ENCODE measurements around the gene PCYT2.

The PCYT2 gene

DNA sequence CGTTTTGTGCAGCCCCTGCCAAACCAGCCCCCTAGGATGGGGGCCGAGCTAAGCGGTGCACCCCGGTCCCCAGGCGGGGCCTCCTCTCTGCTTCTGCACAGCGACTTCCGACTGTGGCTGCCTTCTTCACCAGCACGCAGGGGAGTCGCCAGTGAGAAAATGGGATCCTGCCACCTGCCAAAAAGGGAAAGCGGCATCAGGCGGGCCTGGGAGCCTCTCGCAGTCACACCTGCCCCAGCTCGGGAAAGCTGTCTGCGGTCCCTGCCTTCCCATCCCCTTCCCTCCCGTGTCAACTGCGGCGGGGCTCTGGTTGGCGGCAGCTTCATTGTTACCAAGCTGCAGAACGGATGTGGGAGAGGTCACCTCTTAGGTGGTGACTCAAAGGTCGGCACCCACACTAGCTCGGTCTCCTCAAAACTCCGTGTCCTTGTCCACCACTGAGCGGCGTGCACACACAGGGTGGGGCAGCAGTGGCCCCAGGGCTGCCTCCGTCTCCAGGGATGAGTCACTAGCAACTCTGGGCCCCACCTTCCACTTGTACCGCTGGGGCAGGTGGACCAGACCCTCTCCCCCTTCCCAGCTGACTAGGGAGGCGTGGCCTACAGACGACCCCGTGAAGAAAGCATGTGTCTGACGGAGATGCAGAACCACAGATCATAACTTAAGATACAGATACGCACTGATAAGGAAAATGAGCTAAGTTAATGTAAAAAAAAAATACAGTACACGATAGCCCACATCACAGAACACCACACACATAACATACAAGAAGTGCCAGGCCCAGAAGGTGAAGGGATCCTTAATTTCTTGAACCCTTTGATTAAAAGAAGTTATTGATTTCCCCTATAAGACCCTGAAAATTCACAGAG, 1.5 kb upstream of the PCYT2 start:
- no peak for DNase-seq

DNA sequence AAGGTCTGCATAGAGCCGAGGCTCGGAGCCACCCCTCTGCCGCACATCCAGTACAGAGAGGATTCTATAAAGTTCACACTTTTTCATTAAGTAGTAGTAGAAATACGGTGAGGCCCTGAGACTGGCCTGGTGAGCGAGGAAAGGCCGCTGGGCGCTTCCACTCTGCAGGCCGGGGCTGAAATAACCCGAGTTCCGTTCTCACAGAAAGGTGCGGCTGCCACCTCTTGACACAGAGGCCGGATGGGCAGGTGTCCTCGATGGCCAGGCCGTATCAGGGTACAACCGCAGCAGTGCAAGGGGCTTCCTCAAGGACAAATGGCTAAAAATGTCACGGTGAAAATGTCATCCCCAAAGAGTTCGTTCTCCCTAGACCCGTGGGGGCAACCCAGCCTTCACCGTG, 770 bp upstream of the PCYT2 start:
- no peak for DNase-seq

DNA sequence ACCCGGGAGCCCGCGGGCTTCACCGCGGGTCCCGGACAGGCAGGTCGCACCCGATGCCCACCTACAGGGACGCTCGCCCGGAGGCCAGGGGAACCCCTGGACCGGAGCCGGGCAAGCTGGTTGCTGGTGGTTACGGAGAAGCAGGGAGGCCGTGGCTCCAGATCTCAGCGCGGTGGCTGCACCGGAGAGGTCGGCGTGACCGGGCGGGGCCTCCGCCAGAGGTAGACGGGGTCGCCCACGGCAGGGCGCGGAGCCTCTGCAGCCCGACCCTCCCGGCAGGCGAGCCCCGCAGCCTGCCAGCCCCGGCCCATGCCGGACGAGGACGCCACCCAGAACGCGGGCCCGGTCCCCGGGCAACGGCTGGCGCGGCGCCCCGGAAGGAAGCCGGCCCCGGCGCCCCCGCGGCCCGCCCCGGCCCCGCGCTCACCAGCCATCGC, 341 bp downstream of the PCYT2 start:
- DNase-seq: no peak

DNA sequence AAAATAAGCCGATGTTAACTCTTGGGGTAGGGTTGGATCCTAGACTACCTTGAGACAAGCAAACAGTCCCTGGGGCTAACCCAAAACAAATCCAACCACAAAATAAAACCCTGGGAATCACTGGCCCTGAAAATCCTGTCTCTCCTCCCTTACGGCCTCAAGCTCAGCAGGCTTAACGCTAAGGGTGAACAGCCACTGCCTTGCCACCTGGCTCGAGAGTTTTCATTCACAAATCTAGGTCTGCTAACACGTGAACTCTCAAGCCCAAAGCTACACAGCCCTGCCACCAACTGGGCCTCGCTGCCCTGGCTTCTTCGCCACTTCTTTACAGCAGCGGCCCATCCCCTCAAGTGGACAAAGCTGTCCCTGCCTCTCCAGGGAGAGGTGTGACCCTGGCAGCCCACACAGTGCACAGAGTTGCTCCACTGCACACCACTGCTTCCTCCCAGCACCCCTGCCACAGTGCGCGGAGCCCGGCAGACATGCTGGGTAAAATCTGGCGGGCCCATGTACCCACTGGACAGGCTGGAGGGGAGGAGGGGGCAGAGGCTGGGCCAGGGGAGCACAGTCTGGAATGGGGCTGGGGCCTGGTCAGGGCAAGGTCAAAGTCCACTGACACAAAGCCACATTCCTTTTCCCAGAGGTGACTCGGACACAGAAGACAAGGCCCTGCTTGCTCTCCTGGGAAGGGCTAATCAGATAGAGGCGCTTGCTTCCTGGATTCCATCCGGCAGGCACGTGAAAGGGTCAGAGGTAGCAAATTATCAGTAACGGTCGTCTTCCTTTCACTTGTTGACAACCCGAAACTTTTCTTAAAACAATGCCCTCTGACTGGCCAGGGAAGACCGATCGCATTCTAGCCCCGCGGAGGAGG, 996 bp downstream of the PCYT2 start:
- no peak for DNase-seq

DNA sequence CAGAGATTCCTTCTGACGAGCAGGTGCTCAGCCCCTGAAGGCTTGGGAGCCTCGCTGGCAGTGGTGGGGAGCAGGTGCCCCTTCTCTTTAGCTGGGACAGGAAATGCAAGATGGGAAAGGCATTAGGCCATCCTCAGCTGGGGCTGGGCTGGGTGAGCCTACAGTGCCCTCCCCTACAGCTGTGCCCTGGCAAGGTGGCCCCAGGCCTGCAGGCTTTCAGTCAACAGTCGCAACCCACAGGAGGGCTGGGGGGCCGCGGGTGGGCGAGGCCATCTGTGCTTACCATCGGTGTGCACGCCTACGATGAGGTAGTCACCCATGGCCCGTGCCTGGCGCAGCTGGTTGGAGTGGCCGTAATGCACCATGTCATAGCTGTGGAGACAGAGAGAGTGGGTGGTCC, 2.0 kb downstream of the PCYT2 start:
- no peak for DNase-seq

DNA sequence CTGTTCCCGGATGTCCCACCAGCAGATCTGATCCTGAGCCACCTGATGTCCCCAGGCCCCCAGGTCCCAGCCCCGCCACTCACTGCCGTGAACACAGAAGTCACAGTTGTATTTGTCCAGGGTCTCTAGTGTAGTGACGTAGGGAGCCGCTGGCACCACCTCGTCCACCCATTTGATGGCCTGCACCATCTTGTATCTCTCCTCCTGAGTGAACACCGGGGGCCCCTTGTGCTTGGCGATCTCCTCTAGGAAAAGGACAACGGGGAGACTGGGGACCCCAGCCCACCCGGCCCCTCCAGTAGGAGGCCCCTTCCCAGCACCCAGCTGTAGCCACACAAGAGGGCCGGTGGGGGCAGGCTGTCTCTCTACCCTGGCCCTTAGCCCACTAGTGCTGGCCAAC, 2.4 kb downstream of the PCYT2 start:
- no peak for DNase-seq

DNA sequence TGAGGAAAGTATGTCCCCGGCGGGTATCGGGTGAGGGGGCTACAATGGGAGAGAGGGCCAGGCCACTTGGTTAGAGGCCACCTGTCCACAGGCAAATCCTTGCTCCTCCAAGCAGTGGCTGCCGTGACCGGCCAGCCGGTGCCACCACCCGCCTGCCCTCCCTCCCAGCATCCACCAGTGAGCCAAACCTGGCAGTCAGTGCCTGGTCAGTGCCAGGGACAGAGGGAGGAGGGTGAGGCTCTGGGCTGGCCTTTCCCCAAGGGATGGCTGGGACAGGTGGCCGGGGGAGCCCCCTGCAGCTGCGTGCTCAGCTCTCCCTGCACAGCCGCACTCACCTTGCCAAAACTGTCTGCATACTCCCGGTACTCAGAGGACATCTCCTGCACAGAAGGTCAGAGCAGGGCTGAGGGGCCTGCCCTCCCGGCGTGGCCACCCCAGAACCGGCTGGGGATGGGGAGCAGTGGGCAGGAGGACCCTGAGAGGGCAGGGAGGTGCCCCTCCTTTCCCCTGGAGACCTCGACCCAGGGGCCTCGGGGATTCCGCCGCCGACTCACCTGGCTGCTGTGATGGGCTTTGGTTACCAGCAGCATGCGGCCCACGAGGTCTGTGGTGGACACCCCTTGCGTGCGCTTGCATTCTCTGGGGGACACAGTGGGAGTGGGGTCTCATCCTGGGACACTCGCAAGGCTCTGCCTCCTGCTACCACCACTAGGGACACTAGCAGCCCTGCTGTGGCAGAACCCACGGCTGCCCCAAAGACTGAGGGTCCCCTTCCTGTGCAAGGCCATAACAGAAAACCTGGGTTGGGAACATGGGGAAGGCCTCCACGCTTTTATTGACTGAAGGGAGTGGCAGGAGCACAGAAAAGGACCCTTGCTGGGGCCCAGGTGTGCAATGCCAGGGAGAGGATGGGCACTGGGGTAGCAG, 3.7 kb downstream of the PCYT2 start:
- DNase-seq: no peak

DNA sequence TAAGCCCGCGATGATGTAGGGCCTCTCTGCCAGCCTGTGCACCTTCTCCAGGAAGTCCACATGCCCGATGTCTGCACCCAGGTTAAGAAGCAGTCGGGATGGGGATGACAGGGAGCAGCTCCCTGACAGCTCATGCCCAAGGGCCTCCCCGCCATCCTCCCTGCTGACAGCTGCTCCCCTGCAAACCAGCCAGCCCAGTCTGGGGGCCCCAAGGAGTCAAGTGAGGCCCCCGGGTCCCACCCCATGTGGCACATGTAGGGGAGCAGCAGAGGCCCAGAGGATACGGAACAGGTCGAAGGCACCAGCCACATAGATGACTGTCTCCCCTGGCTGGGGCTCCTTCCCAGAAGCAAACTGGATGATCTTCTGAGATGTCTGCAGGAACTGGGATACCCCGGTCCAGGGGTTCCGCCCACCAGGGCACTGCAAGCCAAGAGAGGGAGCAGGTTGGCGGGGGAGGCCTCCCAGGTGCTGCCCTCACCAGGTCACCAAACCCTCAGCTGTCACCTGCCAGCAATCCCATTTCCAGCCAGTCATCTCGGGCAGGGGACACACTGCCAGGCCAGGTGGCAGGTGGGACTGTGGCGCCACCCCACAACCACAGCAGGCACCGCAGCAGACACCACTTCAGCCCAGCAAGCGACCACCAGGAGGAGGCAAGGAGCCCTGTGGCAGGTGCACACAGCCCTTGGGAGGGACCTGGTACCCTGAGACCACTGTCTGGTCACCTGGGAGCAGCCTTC, 4.6 kb downstream of the PCYT2 start:
- no peak for DNase-seq

DNA sequence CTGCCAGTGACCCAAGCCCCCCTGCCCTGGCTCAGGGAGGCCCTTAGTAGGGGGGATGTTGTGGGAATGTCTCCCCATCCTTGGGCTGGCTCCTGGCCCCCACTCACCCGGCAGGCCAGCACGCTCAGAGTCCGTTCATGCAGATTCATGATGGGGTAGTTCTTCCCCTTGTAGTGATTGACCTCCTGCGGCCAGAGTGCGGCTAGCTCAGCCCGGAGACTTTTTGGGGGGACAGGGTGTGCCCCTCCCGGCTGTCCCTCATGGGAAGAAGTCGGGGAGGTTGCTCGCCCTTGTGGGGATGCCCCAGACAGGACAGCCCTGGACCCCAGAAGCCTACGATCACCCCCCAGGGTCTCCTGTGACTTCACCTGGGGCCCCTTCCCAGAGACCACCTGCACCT, 5.2 kb downstream of the PCYT2 start:
- no peak for DNase-seq

DNA sequence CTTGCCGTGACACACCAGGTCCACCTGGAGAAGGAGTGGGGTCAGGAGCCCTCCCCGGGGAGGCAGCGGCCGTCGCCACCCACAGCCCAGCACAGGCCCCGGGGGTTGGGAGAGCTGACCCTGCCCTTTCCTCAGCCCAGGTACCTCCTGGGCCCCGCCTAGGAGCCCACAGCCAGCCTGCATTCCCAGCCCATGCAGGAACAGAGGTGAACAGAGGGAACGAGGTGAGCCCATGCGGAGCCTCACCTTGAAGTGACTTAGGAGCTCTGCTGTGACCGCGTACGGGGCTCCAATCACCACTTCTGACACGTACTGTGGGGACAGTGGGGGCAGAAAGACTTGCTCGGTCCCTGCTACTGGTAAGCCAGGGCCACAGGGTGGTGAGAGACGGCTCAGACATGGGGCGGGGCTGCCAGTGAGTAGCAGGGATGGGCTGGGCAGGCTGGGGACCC, 5.7 kb downstream of the PCYT2 start:
- no peak for DNase-seq

DNA sequence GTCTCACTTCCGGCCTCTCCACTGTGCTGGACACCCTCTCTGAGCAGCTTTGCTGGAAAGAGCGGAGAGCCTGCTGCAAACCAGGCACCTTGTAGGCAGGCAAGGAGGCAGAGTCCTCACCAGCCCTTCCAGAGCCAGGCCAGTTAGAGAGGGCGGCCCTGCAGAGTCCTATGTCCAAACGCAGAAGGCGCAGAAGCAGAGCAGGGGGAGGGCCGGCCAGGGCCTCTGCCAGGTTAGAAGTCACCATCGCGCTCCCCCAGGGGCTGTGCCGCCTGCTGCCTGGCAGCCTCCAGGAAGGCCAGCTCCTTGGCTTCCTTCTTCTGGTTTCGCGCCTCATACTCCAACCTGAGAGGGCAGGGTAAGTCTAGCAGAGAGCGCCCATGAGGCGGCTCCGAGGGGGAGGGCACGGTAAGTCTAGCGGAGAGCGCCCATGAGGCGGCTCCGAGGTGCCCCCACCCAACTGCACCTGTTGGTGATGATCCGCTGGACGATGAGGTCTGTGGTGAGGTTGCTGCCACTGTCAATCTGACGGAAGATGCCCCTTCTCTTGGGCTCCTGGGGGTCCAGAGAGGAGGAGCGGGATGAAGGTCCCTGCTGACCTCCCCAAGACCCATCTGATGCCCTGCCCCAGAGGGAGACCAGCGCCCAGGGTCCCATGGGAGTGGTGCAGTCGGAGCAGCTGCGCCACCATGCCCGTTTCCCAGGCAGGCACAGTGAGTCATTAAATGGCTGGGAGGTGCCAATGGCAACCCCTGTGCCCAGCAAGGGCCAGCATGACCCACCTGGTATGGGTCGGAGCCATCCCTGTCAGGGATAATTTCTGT, 6.4 kb downstream of the PCYT2 start:
- DNase-seq: no peak

DNA sequence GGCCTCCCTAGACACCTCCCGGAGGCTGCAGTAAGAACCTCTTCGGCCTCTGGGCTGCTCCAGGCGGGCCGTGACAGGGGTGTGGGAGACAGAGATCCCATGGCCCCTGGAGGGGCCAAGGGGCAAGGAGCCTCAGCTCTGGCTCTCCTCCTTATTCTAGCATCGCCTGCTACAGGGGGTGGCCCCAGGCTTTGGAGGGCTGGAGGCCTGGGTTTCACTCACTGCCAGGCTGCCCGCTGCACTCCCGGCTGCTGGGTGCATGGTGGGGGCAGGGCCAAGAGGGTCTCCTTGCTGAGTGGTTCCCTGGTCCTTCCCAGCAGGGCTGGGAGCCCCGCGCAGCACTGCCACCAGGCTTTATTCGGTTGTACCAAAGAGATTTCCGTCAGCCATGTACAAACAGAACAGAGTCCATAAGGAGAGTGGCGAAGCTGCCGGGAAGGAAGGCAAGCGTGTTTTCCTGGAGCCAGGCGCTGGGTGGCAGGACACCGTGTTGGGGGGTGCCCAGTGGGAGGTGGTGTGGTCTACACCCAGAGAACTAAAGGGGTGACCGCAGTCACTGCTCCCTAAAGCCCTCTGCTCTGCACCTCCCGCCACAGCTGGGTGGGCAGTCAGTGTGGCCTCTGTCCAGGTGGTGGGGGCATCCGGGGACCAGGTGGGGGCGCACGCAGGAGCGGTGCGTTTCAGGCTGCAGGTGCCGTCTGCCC, 7.2 kb downstream of the PCYT2 start:
- DNase-seq: no peak

DNA sequence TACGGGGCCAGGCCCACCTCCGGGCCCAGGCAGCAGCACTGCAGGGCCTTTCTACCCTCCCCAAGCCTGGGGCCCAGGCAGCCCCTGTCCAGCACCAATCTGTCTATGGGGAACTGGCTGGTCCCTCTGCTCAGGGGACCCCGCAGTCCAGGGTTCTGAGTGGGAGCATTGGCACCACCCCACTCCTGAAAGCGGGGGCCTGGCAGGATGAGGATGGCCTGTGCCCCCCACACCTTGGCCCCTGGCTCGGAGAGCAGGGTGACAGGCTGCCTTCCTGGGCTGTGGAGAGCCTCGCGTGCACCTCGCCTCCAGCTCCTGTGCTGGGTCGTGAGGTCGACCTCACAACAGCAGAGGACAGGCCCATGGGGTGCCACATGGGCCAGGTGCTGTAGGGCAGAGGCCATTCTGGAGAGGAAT, 7.8 kb downstream of the PCYT2 start:
- DNase-seq: no peak

DNA sequence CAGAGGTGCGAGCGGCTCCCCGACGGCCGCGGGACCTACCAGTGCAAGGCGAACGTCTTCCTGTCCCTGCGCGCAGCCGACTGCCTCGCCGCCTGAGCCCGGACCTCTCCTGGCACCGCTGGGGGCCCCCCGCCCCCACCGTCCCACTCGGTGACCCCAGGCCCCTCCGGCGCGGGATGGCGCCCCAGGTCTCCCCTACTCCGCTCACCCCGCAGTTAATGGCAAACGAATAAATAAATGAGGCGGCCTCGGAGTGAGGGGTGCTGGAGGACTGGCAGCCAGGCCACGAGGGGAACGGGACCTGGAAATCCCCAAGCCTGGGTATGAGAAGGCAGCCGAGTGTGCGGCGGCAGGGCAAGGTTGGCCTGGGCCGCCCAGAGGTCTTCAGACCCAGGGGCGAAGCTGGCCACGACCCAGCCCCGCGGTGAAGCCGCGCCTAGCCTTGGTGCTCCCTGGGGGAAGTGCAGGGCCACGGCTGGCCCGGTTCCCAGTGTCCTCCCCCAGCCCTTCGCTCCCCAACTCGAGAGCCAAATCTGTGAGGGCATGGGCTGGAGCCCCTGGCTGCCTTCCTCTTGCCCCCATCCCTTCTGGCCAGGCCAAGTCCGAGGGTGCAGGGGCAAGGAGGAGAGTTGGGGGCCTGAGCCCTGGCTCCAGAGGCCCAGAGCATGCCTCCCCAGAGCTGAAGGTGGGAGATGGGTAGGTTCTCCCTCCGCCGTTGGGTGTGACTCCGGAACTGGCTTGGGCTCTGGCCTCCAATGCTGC, 8.4 kb downstream of the PCYT2 start:
- DNase-seq: no peak

DNA sequence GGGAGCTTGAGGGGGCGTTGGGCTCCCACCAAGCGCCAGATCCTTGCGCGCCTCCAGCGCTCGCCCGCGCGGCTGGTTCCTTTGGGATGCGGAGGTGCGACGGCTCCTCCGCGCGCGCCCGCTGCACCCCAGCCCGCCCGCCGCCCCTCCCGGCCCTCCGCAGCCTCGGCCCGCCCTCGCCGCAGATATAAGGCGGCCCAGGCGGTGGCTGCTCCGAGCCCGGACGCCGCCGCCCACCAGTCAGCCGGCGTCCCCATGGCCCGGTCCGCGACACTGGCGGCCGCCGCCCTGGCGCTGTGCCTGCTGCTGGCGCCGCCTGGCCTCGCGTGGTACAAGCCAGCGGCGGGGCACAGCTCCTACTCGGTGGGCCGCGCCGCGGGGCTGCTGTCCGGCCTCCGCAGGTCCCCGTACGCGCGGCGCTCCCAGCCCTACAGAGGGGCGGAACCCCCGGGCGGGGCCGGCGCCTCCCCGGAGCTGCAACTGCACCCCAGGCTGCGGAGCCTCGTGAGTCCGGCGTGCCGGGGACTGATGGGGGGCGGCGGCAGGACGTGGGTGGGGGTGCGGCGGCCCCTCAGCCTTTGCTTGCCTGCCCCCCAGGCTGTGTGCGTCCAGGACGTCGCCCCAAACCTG, 9.1 kb downstream of the PCYT2 start, which contains the start of gene NPB:
TSS of gene NPB (plus strand) at position 216 of the 630 bp plus-strand sequence. CDS start at position 256, 40 bp downstream.
- DNase-seq: no peak

DNA sequence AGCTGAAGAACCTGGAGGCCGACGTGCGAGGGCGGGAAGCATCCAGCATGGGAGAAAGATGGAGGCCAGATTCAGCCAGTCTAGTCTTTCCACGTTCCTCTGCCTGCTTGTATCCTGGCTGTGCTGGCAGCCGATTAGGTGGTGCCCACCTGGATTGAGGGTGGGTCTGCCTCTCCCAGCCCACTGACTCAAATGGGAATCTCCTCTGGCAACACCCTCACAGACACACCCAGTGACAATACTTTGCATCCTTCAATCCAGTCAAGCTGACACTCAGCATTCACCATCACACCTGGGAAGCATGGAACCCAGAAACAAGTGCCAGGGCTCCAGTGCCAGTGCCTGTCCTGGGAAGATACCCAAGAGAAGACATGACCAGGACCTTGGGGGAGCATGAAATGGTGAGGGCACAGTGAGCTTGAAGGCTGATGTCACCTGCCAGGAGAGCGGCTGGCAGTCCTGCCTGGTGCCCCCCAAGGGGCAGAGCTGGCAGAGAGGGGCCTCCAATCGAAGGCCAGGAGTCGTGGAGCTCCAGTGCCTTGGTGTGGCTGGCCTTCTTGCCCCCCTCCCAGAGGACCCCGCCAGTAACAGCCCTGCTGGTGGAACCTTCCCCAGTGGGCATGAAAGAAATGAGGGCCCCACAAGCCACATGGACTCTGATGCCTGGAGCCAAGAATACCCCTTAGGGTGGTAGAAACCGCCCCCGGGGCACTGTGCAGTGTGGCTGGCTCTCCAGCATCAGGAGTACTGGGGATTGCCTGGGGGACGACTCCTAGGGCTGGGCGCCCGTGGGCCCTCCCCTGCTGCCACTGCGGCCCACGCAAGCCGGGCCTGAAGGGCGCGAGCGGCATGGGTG, 9.8 kb downstream of the PCYT2 start:
- no peak for DNase-seq

DNA sequence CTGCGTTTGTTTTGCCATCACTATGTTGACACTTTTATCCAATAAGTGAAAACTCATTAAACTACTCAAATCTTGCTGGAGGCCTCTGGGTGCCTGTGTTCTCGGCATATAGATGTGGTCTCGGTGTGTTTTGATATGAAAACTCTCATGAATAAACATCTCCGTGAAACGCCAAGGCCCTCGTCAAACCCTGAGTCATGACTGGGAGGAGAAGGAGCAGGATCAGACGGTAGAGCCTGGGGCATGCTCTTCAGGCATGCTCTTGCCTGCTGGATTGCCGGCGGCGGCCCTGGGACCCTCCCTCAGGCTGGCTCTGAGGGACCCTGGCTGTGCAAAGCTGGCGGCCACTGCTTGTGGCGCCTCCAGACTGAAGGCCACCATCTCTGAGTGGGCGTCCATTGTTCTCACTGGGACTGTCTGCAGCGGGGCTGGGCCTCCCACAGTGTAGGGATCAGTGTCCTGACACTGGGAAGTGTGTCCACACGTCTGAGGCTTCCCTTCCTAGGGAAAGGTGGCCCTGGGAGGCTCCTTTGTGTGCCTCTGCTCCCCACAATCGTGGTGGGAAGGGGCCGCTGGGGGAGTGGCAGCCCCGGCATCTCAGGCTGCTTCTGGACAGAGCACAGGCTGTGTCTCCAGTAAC, 10.9 kb downstream of the PCYT2 start:
- no peak for DNase-seq
